Measurements from ENCODE around the gene CTR9. TPM values are rescaled to one million over a fixed set of nuclear protein-coding genes. Genes with fewer than 3 reads are reported as not detected.

Gene CTR9
- total and polyA plus RNA-seq, 2 of the 13 experiments (the other 11 are each of a cell fraction or from before 2014, with no cell fraction given): 6.6 to 22.1 TPM

DNA sequence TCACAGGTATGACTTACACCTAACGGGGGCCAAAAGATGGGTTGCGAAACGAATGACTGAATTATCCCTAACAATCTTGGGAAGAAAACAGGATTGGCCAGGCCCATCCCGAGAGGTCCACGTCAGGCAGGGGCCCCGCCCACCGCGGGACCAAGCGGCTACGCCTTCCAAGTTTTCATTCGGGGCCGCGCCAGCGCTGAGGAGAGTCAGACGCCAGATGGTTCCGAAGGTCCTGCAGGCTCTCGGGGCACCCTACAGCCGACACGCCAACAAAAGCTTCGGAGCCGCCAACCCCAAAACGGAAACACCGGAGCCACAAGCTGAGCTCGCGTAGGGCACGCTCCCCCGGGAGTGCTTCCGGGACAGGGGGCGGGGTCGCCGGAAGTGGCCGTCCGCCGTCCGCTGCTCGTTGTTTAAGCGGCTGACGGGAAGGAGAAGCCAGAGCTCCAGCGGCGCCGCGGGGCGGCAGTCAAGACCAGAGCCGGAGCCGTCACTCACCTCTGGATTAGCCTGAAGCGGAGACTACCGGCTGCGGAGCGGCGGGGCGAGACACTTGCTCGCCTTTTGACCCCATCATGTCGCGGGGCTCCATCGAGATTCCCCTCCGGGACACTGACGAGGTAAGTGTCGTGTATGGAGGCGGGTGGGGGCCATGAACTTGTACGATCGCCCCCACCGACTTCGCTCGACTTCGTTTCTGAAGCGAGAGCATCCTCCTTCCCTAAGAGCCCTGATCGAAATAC, at the start of gene CTR9 (continued):
- TF ChIP-seq ZNF614 (CRISPR knock-in tag; IDR thresholded peaks at IDR 0.05; ENCODE audit: borderline replicate concordance) (peak; percentile 67; the same call in 1 of the 2 replicates), FOSL1 (CRISPR knock-in tag; IDR thresholded peaks at IDR 0.05; ENCODE audit: borderline replicate concordance) (no peak), ZNF143 (CRISPR knock-in tag; IDR thresholded peaks at IDR 0.05) (peak; percentile 74), HIVEP1 (CRISPR knock-in tag; IDR thresholded peaks at IDR 0.05) (peak; percentile 49; the same call in 1 of the 2 replicates), SMAD3 (CRISPR knock-in tag; IDR thresholded peaks at IDR 0.05) (peak; percentile 24; the same call in 1 of the 2 replicates), ZNF615 (CRISPR knock-in tag; IDR thresholded peaks at IDR 0.05; ENCODE audit: borderline replicate concordance) (peak; percentile 64; the same call in 1 of the 2 replicates), ATF7-NPFF (CRISPR knock-in tag; IDR thresholded peaks at IDR 0.05; ENCODE audit: low read depth) (peak; percentile 70; the same call in 1 of the 2 replicates), GRHL1 (CRISPR knock-in tag; conservative IDR thresholded peaks at IDR 0.05) (no peak), NONO (IDR thresholded peaks at IDR 0.05) (no peak), NONO (CRISPR knock-in tag; conservative IDR thresholded peaks at IDR 0.05) (peak; percentile 83; the same call in 1 of the 2 replicates), SAFB2 (CRISPR knock-in tag; IDR thresholded peaks at IDR 0.05; ENCODE audit: borderline replicate concordance, low read depth) (peak; percentile 75; the same call in 1 of the 2 replicates), ARID4A (CRISPR knock-in tag; IDR thresholded peaks at IDR 0.05; ENCODE audit: borderline replicate concordance) (peak; percentile 95), HINFP (CRISPR knock-in tag; IDR thresholded peaks at IDR 0.05; ENCODE audit: low read depth) (peak; percentile 99), TEAD2 (CRISPR knock-in tag; IDR thresholded peaks at IDR 0.05) (peak; percentile 73; the same call in 1 of the 2 replicates), ZNF577 (CRISPR knock-in tag; IDR thresholded peaks at IDR 0.05; ENCODE audit: borderline replicate concordance, low read depth) (no peak), TP53 (CRISPR knock-in tag; conservative IDR thresholded peaks at IDR 0.05) (0 out of 2 replicates have a peak, but pooled peaks have one; percentile 17)
- TF ChIP-seq, protein P1, sequence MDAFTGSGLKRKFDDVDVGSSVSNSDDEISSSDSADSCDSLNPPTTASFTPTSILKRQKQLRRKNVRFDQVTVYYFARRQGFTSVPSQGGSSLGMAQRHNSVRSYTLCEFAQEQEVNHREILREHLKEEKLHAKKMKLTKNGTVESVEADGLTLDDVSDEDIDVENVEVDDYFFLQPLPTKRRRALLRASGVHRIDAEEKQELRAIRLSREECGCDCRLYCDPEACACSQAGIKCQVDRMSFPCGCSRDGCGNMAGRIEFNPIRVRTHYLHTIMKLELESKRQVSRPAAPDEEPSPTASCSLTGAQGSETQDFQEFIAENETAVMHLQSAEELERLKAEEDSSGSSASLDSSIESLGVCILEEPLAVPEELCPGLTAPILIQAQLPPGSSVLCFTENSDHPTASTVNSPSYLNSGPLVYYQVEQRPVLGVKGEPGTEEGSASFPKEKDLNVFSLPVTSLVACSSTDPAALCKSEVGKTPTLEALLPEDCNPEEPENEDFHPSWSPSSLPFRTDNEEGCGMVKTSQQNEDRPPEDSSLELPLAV (CRISPR knock-in tag; conservative IDR thresholded peaks at IDR 0.05; ENCODE audit: low read depth): no peak

Data from HepG2 (cell line).